Measurements from ENCODE around the gene IMPG2.

The IMPG2 gene

GRCh38 chr3:101303836-101304235, 16.5 kb downstream of the IMPG2 start:
- no peak for TF ChIP-seq CTCF (IDR thresholded peaks at IDR 0.05; ENCODE audit: insufficient read depth, low read length, missing control alignments)
- H3K4me3 ChIP-seq (ENCODE audit: low read depth, low read length): no peak overlapping the region
- DNase-seq (ENCODE audit: low read depth, low spot score): no peak
- CTCF ChIA-PET: no interaction called here
- POLR2A ChIA-PET: no interaction called here

- no peak for TF ChIP-seq CTCF (IDR thresholded peaks at IDR 0.05; ENCODE audit: insufficient read depth, low read length, missing control alignments)
- CTCF ChIA-PET: interaction anchor here (0.6 to 1.2 kb wide), 2 partner anchors 29 to 80 kb away, joined by 3 read pairs; no protein-coding TSS in a partner anchor
- no peak overlapping the region for H3K4me3 ChIP-seq (ENCODE audit: low read depth, low read length)
- POLR2A ChIA-PET: interaction anchor here (0.6 kb wide), 1 partner anchor 144 kb away, joined by 3 read pairs; no protein-coding TSS in a partner anchor
- DNase-seq (ENCODE audit: low read depth, low spot score): no peak
These were observed 17.2 kb downstream of the IMPG2 start for GRCh38 chr3:101303089-101303731.

GRCh38 chr3:101300073-101300472, 20.3 kb downstream of the IMPG2 start:
- TF ChIP-seq CTCF (IDR thresholded peaks at IDR 0.05; ENCODE audit: insufficient read depth, low read length, missing control alignments): no peak
- POLR2A ChIA-PET: no interaction called here
- DNase-seq (ENCODE audit: low read depth, low spot score): no peak
- no peak overlapping the region for H3K4me3 ChIP-seq (ENCODE audit: low read depth, low read length)
- CTCF ChIA-PET: no interaction called here

- DNase-seq (ENCODE audit: low read depth, low spot score): no peak
- ChIA-PET POLR2A (no interaction called here), CTCF (no interaction called here)
These were observed 28.3 kb downstream of the IMPG2 start for GRCh38 chr3:101292027-101292426.

GRCh38 chr3:101288294-101288693, 32.1 kb downstream of the IMPG2 start:
- ChIA-PET POLR2A (no interaction called here), CTCF (no interaction called here)
- H3K4me3 ChIP-seq (ENCODE audit: low read depth, low read length): no peak overlapping the region
- no peak for DNase-seq (ENCODE audit: low read depth, low spot score)
- TF ChIP-seq CTCF (IDR thresholded peaks at IDR 0.05; ENCODE audit: insufficient read depth, low read length, missing control alignments): no peak

More at GRCh38 chr3:101292027-101292426, 28.3 kb downstream of the IMPG2 start:
- no peak overlapping the region for H3K4me3 ChIP-seq (ENCODE audit: low read depth, low read length)
- TF ChIP-seq CTCF (IDR thresholded peaks at IDR 0.05; ENCODE audit: insufficient read depth, low read length, missing control alignments): no peak

GRCh38 chr3:101284757-101285156, 35.6 kb downstream of the IMPG2 start:
- ChIA-PET CTCF (no interaction called here), POLR2A (no interaction called here)
- TF ChIP-seq CTCF (IDR thresholded peaks at IDR 0.05; ENCODE audit: insufficient read depth, low read length, missing control alignments): no peak
- DNase-seq (ENCODE audit: low read depth, low spot score): no peak
- H3K4me3 ChIP-seq (ENCODE audit: low read depth, low read length): no peak overlapping the region
